ENCODE data around the gene IP6K3.

Gene IP6K3, protein sequence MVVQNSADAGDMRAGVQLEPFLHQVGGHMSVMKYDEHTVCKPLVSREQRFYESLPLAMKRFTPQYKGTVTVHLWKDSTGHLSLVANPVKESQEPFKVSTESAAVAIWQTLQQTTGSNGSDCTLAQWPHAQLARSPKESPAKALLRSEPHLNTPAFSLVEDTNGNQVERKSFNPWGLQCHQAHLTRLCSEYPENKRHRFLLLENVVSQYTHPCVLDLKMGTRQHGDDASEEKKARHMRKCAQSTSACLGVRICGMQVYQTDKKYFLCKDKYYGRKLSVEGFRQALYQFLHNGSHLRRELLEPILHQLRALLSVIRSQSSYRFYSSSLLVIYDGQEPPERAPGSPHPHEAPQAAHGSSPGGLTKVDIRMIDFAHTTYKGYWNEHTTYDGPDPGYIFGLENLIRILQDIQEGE

GRCh38 chr6:33746651-33747100, at the start of gene IP6K3:
IP6K3 (minus strand) TSS chr6:33746905; CDS start chr6:33735476, 11,429 bp downstream.
- TF ChIP-seq, protein P1, sequence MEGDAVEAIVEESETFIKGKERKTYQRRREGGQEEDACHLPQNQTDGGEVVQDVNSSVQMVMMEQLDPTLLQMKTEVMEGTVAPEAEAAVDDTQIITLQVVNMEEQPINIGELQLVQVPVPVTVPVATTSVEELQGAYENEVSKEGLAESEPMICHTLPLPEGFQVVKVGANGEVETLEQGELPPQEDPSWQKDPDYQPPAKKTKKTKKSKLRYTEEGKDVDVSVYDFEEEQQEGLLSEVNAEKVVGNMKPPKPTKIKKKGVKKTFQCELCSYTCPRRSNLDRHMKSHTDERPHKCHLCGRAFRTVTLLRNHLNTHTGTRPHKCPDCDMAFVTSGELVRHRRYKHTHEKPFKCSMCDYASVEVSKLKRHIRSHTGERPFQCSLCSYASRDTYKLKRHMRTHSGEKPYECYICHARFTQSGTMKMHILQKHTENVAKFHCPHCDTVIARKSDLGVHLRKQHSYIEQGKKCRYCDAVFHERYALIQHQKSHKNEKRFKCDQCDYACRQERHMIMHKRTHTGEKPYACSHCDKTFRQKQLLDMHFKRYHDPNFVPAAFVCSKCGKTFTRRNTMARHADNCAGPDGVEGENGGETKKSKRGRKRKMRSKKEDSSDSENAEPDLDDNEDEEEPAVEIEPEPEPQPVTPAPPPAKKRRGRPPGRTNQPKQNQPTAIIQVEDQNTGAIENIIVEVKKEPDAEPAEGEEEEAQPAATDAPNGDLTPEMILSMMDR (IDR thresholded peaks at IDR 0.05; ENCODE audit: borderline replicate concordance, control extremely low read depth, extremely low read depth, insufficient read depth, missing control alignments): no peak
- DNase-seq (ENCODE audit: low spot score): no peak
- in situ Hi-C loops (cut with MboI; ENCODE audit: low sequenced_read_pairs, unreplicated experiment): no loop called here

- no peak for DNase-seq (ENCODE audit: low spot score)
- TF ChIP-seq, protein P1 (IDR thresholded peaks at IDR 0.05; ENCODE audit: borderline replicate concordance, control extremely low read depth, extremely low read depth, insufficient read depth, missing control alignments): no peak
- in situ Hi-C loops (cut with MboI; ENCODE audit: low sequenced_read_pairs, unreplicated experiment): no loop called here
Measured at GRCh38 chr6:33794910-33795623, 48.4 kb upstream of the IP6K3 start.

- no peak for DNase-seq (ENCODE audit: low spot score)
- TF ChIP-seq, protein P1 (IDR thresholded peaks at IDR 0.05; ENCODE audit: borderline replicate concordance, control extremely low read depth, extremely low read depth, insufficient read depth, missing control alignments): no peak
- in situ Hi-C loops (cut with MboI; ENCODE audit: low sequenced_read_pairs, unreplicated experiment): no loop called here
Measured at GRCh38 chr6:33792981-33793380, 46.3 kb upstream of the IP6K3 start.

GRCh38 chr6:33791620-33792019, 44.9 kb upstream of the IP6K3 start:
- no peak for DNase-seq (ENCODE audit: low spot score)
- in situ Hi-C loops (cut with MboI; ENCODE audit: low sequenced_read_pairs, unreplicated experiment): no loop called here
- TF ChIP-seq, protein P1 (IDR thresholded peaks at IDR 0.05; ENCODE audit: borderline replicate concordance, control extremely low read depth, extremely low read depth, insufficient read depth, missing control alignments): no peak

GRCh38 chr6:33790910-33791309, 44.2 kb upstream of the IP6K3 start:
- in situ Hi-C loops (cut with MboI; ENCODE audit: low sequenced_read_pairs, unreplicated experiment): no loop called here

DNA sequence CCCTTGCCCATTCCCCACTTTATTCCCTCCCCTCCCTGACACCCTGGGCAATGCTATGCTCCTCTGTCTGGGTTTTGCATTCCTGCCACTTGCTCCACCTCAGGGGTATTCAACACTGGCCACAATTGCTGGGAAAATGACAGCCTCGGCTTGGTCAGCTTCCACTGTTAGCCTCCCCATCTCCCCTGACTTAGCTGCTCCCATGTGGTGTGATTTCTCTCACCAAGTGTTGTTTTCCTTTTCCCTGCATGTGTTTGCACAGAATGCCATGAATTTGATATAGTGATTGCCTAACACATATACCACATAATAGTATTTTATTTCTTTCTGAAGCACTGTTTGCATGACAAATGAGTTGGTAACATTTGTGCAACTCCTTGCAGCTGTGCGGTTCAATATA, 43.7 kb upstream of the IP6K3 start:
- TF ChIP-seq, protein P1 (IDR thresholded peaks at IDR 0.05; ENCODE audit: borderline replicate concordance, control extremely low read depth, extremely low read depth, insufficient read depth, missing control alignments): no peak
- in situ Hi-C loops (cut with MboI; ENCODE audit: low sequenced_read_pairs, unreplicated experiment): no loop called here
- no peak for DNase-seq (ENCODE audit: low spot score)

More at GRCh38 chr6:33790910-33791309, 44.2 kb upstream of the IP6K3 start:
- no peak for DNase-seq (ENCODE audit: low spot score)
- TF ChIP-seq, protein P1 (IDR thresholded peaks at IDR 0.05; ENCODE audit: borderline replicate concordance, control extremely low read depth, extremely low read depth, insufficient read depth, missing control alignments): no peak

Measured in GM13976 (cell line).